HCEC 1CT (cell line): Measurements from ENCODE around the gene VEZT.
"Not testable (repeated sequence)": the region's sequence is repeated elsewhere in the genome, so short reads cannot be mapped to it uniquely, and the experiment has no call there.

Experiments
- DNase-seq: peaks from one replicate; pipeline ENCODE4 v3.0.0-alpha.2; 2017

The VEZT gene

GRCh38 chr12:95224202-95225170, 6.9 kb downstream of the VEZT start:
- DNase-seq = peak; percentile 70

- DNase-seq = no peak
Observed at GRCh38 chr12:95225645-95226212, 8.1 kb downstream of the VEZT start.

DNA sequence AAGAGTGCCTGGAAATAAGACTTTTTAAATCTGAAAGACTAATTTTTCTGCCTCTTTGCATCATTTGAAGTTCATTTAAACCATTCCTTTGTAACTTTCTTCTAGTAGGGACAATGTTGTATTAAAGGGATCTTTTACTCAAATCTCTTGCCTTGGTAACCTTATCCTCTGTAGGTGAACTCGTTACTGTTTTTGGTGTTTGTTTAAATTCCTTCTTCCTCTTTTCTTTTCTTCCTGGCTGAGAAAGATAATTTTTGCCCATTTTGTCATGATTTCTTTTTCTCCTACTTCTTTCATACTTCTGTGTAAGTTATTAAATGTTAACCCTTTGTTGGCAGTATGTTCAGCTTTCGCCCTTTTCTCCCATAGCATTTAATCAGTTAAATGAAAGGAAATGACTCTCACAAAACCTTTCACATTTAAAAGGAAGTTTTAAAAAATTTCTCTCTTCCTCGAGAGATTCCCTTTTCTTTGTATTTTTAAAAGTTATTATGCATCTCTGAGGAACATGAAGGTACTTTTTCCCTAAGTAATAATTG, 10.3 kb downstream of the VEZT start:
- no peak for DNase-seq

DNA sequence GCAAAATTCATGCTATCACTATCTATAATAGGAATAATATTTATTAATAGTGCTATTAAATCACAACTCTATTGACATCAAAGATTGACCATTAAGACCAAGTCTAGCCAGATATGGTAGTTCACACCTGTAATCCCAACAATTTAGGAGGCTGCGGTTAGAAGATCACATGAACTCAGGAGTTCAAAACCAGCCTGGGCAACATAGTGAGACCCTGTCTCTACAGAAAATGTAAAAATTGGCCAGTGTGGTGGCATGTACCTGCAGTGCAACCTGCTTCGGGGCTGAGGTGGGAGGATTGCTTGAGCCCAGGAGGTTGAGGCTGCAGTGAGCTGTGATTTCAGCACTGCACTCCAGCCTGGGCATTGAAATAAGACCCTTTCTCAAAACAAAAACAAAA, 11.0 kb downstream of the VEZT start:
- DNase-seq = no peak

GRCh38 chr12:95229636-95230035, 12.0 kb downstream of the VEZT start:
- no peak for DNase-seq

DNA sequence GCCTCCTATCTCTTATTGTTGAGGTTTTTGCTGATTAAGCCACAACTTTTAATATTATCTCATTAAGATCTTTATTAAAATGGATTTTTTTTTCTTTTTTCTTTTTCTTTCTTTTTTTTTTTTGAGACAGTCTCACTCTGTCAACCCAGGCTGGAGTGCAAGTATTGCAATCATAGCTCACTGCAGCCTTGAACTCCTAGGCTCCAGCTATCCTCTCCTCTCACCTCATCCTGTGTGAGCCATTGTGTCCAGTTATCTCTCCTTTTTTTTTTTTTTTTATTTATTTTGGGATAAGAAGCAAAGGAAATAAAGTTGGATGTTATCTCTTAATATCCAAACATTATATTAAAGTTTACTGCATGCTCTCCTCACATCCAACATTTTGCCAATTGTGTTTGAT, 12.7 kb downstream of the VEZT start:
- DNase-seq = no peak

DNA sequence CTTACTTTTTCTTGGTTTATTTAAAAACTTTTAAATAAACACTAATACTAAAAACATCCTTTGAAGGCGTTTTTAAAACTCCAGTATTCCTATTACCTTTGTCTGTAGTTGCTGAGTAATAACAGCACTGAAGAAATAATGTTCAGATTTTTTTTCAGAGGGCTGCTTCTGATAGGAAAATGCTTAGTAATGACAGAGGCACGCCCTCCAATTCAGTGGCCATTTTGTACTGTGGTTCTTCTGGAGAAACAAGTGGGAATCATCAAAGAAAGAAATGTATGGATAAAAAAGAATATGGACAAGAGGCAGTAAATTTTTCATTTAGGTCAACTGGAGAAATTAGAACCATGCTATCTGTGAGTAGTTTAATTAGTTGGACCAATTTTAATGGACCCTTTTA, 13.6 kb downstream of the VEZT start:
- no peak for DNase-seq

DNA sequence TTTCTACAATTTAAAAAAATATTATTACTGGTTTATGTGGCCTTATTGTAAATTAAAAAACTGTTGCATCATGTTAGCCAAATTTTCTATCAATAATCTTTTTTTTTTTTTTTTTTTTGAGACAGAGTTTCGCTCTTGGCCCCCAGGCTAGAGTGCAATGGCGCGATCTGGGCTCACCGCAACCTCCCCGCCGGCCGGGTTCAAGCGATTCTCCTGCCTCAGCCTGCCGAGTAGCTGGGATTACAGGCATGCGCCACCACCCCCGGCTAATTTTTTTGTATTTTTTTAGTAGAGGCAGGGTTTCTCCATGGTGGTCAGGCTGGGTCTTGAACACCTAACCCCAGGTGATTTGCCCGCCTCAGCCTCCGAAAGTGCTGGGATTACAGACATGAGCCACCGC, 16.6 kb downstream of the VEZT start:
- not testable (repeated sequence) for DNase-seq

DNA sequence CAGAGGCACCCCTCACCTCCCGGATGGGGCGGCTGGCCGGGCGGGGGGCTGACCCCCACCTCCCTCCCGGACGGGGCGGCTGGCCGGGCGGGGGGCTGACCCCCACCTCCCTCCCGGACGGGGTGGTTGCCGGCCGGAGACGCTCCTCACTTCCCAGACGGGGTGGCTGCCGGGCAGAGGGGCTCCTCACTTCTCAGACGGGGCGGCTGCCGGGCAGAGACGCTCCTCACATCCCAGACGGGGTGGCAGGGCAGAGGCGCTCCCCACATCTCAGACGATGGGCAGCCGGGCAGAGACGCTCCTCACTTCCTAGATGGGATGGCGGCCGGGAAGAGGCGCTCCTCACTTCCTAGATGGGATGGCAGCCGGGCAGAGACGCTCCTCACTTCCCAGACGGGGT, 18.0 kb downstream of the VEZT start:
- not testable (repeated sequence) for DNase-seq

DNA sequence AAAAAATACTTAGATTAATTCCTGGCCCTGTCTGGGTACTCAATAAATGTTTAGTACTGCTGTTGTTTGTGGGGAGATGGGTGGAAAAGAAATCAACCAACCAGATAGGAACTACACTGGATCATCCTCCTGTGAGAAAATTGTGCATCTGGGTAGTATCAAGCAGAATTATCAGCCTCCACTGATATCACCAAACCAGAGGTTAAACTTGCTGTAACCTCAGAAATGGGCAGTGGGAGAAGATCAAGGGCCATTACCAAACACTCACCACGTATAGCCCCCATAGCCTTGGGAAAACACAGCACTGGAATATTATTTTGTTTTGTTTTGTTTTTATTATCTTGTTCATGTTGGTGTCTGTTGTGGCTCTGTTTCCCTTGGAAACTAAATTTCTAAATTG, 19.7 kb downstream of the VEZT start:
- DNase-seq = no peak

DNA sequence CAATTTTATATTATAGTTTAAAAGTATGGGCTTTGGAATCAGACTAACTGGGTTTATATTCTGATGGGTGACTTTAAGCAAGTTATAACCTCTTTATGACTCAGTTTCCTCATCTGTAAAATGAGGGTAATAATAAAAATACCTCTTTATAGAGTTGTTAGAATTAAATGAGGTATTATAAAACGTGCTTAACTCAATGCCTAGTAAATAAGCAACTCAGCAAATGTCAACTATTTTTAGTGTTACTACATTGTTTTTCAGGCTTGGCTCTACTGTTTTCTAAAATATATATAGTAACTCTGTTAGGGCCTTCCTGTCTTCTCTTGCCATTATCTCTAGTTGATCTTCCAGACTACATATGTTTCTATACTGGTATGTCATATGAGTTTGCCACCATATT, 20.5 kb downstream of the VEZT start:
- no peak for DNase-seq

GRCh38 chr12:95239216-95239615, 21.6 kb downstream of the VEZT start:
- no peak for DNase-seq

GRCh38 chr12:95239835-95240234, 22.2 kb downstream of the VEZT start:
- not testable (repeated sequence) for DNase-seq

DNA sequence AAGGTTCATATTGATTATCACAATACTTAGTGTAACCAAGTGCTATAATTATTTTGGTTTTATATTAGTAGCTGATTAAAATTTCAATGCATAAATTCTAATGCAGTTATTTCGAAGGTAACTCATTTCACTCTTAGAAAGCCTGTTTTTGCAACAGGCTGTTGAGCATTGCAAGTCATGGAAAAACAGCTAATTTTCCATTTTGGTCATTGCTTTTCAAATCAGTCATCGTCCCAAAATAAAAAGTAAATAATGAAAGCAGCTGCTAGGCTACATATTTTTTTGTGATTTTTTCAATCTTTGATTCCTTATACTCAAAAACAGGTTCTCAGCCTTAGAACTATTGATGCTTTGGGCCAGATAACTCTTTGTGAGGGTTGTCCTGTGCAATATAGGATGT, 22.9 kb downstream of the VEZT start:
- no peak for DNase-seq

- not testable (repeated sequence) for DNase-seq
Observed at GRCh38 chr12:95241138-95241537, 23.5 kb downstream of the VEZT start.

DNA sequence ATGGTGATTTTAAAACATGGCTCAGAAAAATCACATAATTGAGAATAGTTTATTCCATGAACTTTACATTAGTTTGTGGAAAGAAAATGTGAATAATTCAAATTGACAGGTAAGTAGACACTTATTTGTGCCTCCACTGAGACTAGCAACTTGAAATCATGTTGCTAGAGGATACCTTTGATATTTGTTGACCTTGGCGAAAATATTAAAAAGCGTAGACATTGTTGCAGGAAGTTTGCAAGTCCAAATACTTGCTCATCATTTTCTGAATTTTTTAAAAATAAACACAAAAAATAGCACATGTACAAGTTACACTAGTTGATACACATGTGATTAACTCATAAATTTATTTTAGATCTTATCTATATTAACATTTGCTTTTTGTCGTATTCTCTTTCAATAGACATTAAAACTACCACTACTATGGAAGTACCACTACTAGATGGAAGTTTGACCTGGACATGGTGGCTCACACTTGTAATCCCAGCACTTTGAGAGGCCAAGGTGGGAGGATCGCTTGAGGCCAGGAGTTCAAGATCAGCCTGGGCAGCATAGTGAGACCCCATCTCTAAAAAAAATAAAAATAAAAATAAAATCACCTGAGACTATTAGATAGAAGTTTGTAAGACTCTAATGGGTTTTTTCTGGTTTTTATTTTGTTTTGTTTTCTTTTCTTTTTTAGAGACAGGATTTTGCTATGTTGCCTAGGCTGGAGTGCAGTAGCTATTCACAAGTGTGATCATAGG, 24.3 kb downstream of the VEZT start:
- DNase-seq = no peak

DNA sequence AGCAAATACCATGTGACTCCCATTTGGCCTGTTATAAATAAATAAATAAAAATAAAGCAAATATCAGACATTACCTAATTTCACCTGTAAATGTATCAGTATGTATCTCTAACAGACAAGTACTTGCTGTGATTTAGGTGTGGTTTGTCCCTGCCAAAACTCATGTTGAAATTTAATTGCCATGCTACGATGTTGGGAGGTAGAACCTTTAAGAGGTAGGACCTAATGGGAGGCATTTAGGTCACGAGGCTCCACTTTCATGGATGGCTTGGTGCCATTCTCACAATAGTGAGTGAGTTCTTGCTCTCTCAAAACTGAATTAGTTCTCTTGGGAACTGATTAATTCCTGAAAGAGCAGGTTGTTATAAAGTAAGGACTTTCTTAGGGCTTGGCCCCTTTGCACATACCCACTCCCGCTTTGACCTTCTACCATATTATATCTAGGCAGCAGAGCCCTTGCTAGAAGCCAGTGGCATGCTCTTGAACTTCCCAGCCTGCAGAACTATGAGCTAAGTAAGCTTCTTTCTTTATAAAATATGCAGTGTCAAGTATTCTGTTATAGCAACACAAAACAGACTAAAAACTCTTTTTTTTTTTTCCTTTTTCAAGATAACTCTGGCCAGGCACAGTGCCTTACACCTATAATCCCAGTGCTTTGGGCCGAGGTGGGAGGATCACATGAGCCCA, 26.0 kb downstream of the VEZT start:
- no peak for DNase-seq

- no peak for DNase-seq
Observed at GRCh38 chr12:95244350-95244749, 26.7 kb downstream of the VEZT start.

DNA sequence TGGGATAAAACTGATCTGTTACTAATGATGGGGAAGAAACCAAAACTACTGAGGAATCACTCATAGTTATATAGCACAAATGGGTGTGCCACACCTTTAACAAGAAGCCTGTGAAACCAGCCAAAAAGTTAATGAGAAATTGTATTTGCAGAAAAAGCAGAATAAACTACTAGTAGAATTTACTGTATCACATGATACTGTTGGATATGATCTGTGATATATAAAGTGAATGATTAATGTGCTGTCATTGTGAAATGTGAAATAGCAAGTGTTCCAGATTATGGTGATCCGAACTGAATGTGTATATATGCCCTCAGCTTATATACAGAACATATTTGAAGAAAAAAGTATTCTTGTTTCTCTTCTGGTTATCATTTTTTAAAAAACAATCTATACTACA, 30.5 kb downstream of the VEZT start:
- no peak for DNase-seq

DNA sequence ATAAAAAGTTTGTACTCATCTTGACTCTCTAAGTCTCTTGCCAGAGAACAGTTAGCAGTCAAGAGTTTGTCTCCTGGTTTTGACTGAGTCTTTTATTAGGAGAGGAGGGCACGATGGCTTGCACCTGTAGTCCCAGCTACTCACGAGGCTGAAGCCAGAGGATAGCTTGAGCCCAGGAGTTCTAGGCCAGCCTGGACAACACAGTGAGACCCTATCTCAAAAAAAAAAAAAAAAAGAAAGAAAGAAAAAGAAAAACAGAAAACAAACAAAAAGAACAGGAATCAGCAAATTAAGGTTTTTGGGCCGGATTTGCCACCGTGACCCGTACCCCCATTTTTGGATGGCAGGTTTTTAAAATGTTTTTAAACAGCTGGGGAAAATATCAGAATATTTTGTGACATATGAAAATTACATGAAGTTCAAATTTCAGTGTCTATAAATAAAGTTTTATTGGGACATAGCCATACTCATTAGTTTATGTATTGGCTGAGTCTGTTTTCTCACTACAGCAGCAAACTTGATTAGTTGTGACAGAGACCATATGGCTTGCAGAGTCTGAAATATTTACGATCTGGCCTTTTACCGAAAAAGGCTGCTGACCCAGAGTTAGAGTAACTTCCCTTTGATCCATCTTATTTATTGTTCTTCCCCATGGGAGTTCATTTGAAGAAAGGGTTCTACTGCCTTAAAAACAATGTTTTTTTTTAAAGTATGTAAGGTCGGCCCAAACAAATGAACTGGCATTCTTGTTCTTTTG, 31.2 kb downstream of the VEZT start:
- DNase-seq = peak; percentile 76

DNA sequence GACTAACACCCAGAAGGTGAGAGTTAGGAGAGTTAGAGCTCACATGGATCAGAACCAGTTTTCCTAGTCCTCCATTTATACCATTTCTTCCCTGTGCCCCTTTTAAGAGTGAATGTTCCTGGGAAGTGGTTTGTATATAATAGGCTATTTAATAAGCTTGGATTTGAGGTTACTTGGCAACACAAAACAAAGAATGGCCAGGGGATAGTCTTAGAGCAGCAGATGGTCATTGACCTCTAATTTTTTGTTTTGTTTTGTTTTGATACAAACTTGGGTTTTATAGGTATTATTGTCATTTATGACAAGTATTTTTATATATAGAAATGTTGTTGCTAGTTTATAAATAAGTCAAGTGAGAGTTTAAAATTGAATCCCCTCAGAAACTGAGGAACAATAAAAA, 35.8 kb downstream of the VEZT start:
- no peak for DNase-seq

DNA sequence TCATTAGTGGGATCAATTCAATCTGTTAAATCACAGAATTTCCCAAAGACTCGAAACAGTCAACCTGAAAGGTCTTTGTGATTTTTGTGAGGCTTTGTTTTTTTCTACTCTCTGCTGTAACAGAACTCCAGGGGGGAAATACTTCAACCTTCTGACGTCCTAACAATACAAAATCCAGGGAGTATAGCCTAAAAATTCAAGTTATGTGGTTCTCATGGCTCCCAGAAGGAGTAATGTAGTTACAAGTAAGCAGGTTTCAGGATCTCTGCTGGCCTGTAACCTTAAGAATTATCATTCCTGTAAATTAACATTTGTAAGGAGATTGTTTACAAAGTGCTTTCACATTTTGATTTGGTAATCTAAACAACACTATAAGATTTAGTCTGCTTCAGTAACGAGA, 39.9 kb downstream of the VEZT start:
- no peak for DNase-seq
